ENCODE data around the gene DENND2C. TPM values are rescaled to one million over a fixed set of nuclear protein-coding genes. Genes with fewer than 3 reads are reported as not detected.

Gene DENND2C
- total RNA-seq, 1 experiment from 2014 or later = 3.6 TPM

- TF ChIP-seq EGR1 (IDR thresholded peaks at IDR 0.05; ENCODE audit: low read depth) = no peak
- Histone ChIP-seq H3K9me2 (ENCODE audit: insufficient read depth) (no peaks in the 10 kb centered on the region), H3K4me1 (ENCODE audit: control insufficient read depth in 1 of 2, insufficient read depth in 2 of 2, low read length in 2 of 2) (no peaks in the 10 kb centered on the region), H3K9me3 (ENCODE audit: control insufficient read depth in 1 of 2, insufficient read depth in 1 of 2, low read depth in 1 of 2, low read length in 2 of 2) (no peaks in the 10 kb centered on the region), H3K4me3 (replicated peaks in 1 of 2; ENCODE audit: low read depth in 1 of 2, low read length in 2 of 2) (no peak overlapping the region), H3K79me2 (ENCODE audit: insufficient read depth, low read length) (no peaks in the 10 kb centered on the region), H2AFZ (ENCODE audit: low read depth, low read length, poor library complexity, severe bottlenecking) (no peak overlapping the region), H3K36me3 (ENCODE audit: control insufficient read depth in 1 of 2, insufficient read depth in 2 of 2, low read length in 2 of 2) (no peaks in the 10 kb centered on the region), H3K27me3 (ENCODE audit: insufficient read depth, low read length) (no peaks in the 10 kb centered on the region), H3K4me2 (ENCODE audit: low read length) (no peak overlapping the region), H3K9ac (ENCODE audit: low read length) (no peak overlapping the region), H4K20me1 (ENCODE audit: insufficient read depth) (no peaks in the 10 kb centered on the region), H3K27ac (ENCODE audit: low read depth, low read length) (no peak overlapping the region)
- DNase-seq (ENCODE audit: low read depth, low spot score) = no peak
- CTCF ChIA-PET = no interaction called here
- no peak for ATAC-seq
- POLR2A ChIA-PET = no interaction called here
- no TSS peak for BruUV-seq (replicated peaks)
- intact Hi-C loops (cut with micrococcal nuclease) = no loop called here
- RAD21 ChIA-PET (ENCODE audit: low non-redundant PET in 1 of 2, low total read pairs in 2 of 2, uncharacterized antibody in 2 of 2, unreplicated experiment in 2 of 2) = no interaction called here
These were observed 46.5 kb downstream of the DENND2C start for GRCh38 chr1:114623364-114623763.

GRCh38 chr1:114620419-114620818 is 49.4 kb downstream of the DENND2C start:
- no peak for TF ChIP-seq EGR1 (IDR thresholded peaks at IDR 0.05; ENCODE audit: low read depth)
- TF ChIP-seq SRF (IDR thresholded peaks at IDR 0.05; ENCODE audit: low read depth) = no peak
- no peak for TF ChIP-seq EZH2 (IDR thresholded peaks at IDR 0.05)
- no peak for TF ChIP-seq REST (IDR thresholded peaks at IDR 0.05; ENCODE audit: low read depth)
- TF ChIP-seq YY1 (IDR thresholded peaks at IDR 0.05; ENCODE audit: extremely low read depth, insufficient replicate concordance, low read depth, low read length) = no peak
- no peak for TF ChIP-seq ZBTB33 (IDR thresholded peaks at IDR 0.05; ENCODE audit: extremely low read depth, insufficient replicate concordance, low read length)
- no peak for TF ChIP-seq ZNF274 (IDR thresholded peaks at IDR 0.05; ENCODE audit: low read depth, low read length)
- no peak for TF ChIP-seq CBX3 (IDR thresholded peaks at IDR 0.05; ENCODE audit: low read depth)
- no peak overlapping the region for H3K27ac ChIP-seq (ENCODE audit: low read depth, low read length)
- H3K36me3 ChIP-seq (ENCODE audit: control insufficient read depth in 1 of 2, insufficient read depth in 2 of 2, low read length in 2 of 2) = no peaks in the 10 kb centered on the region
- H2AFZ ChIP-seq (ENCODE audit: low read depth, low read length, poor library complexity, severe bottlenecking) = no peak overlapping the region
- ATAC-seq (no peak), DNase-seq (ENCODE audit: low read depth, low spot score) (no peak)
- no peaks in the 10 kb centered on the region for H3K79me2 ChIP-seq (ENCODE audit: insufficient read depth, low read length)
- POLR2A ChIA-PET = no interaction called here
- intact Hi-C loops (cut with micrococcal nuclease) = no loop called here
- no TSS peak for BruUV-seq (replicated peaks)
- RAD21 ChIA-PET (ENCODE audit: low non-redundant PET in 1 of 2, low total read pairs in 2 of 2, uncharacterized antibody in 2 of 2, unreplicated experiment in 2 of 2) = interaction anchor here in 1 of 2 experiments (0.6 kb wide), 1 partner anchor 467 kb away, joined by 8 read pairs; no protein-coding TSS in a partner anchor
- no peak overlapping the region for H3K9ac ChIP-seq (ENCODE audit: low read length)
- no peaks in the 10 kb centered on the region for H4K20me1 ChIP-seq (ENCODE audit: insufficient read depth)
- H3K9me2 ChIP-seq (ENCODE audit: insufficient read depth) = no peaks in the 10 kb centered on the region
- H3K4me3 ChIP-seq (replicated peaks in 1 of 2; ENCODE audit: low read depth in 1 of 2, low read length in 2 of 2) = no peak overlapping the region
- CTCF ChIA-PET = no interaction called here
- H3K4me2 ChIP-seq (ENCODE audit: low read length) = no peak overlapping the region
- no peaks in the 10 kb centered on the region for H3K9me3 ChIP-seq (ENCODE audit: control insufficient read depth in 1 of 2, insufficient read depth in 1 of 2, low read depth in 1 of 2, low read length in 2 of 2)
- H3K27me3 ChIP-seq (ENCODE audit: insufficient read depth, low read length) = no peaks in the 10 kb centered on the region
- H3K4me1 ChIP-seq (ENCODE audit: control insufficient read depth in 1 of 2, insufficient read depth in 2 of 2, low read length in 2 of 2) = no peaks in the 10 kb centered on the region
